Left hindlimb (tissue), 1 donor: Measurements from ENCODE around the gene ABHD17C.

Experiments
- DNase-seq: peaks from one replicate; pipeline ENCODE4 v3.0.0-alpha.2; 2018

Gene ABHD17C

GRCh38 chr15:80691575-80691974 lies 3.5 kb upstream of the ABHD17C start:
- no peak for DNase-seq

GRCh38 chr15:80693682-80694610 lies 1.2 kb upstream of the ABHD17C start:
- no peak for DNase-seq

- DNase-seq = peak; percentile 45
Observed at GRCh38 chr15:80694611-80695098, 455 bp upstream of the ABHD17C start.

- DNase-seq = no peak
Observed at GRCh38 chr15:80695911-80696661, 976 bp downstream of the ABHD17C start.

GRCh38 chr15:80697075-80697685 lies 2.1 kb downstream of the ABHD17C start:
- DNase-seq = no peak

GRCh38 chr15:80698676-80699075 lies 3.6 kb downstream of the ABHD17C start:
- no peak for DNase-seq

GRCh38 chr15:80699981-80700380 lies 4.9 kb downstream of the ABHD17C start:
- DNase-seq = no peak

- DNase-seq = no peak
Observed at GRCh38 chr15:80701676-80702311, 6.7 kb downstream of the ABHD17C start.

GRCh38 chr15:80703081-80703480 lies 8.0 kb downstream of the ABHD17C start:
- DNase-seq = no peak

- DNase-seq = no peak
Observed at GRCh38 chr15:80703965-80704364, 8.9 kb downstream of the ABHD17C start.

GRCh38 chr15:80706161-80706560 lies 11.1 kb downstream of the ABHD17C start:
- DNase-seq = no peak

GRCh38 chr15:80709542-80709941 lies 14.4 kb downstream of the ABHD17C start:
- DNase-seq = no peak

- DNase-seq = no peak
Observed at GRCh38 chr15:80710635-80711554, 15.8 kb downstream of the ABHD17C start.

- no peak for DNase-seq
Observed at GRCh38 chr15:80711886-80712285, 16.8 kb downstream of the ABHD17C start.

- no peak for DNase-seq
Observed at GRCh38 chr15:80712956-80713355, 17.8 kb downstream of the ABHD17C start.

- DNase-seq = no peak
Observed at GRCh38 chr15:80721476-80721875, 26.4 kb downstream of the ABHD17C start.

- no peak for DNase-seq
Observed at GRCh38 chr15:80722811-80723210, 27.7 kb downstream of the ABHD17C start.

- no peak for DNase-seq
Observed at GRCh38 chr15:80727196-80727595, 32.1 kb downstream of the ABHD17C start.

GRCh38 chr15:80727596-80727995 lies 32.5 kb downstream of the ABHD17C start:
- no peak for DNase-seq

- DNase-seq = no peak
Observed at GRCh38 chr15:80730387-80730786, 35.3 kb downstream of the ABHD17C start.

- DNase-seq = no peak
Observed at GRCh38 chr15:80730926-80731325, 35.8 kb downstream of the ABHD17C start.

- no peak for DNase-seq
Observed at GRCh38 chr15:80732167-80732566, 37.1 kb downstream of the ABHD17C start.
